Prostate gland (tissue), 2 donors: Measurements from ENCODE around the gene MCCC2.

ENCODE experiments used
- POLR2A ChIP-seq: fragments of 450-650 bp; IDR thresholded peaks from one replicate; pipeline ENCODE4 v1.6.1; 2016; ENCODE audit warnings: antibody characterized with exemption, mild to moderate bottlenecking
- POLR2AphosphoS5 ChIP-seq: sonication (generic); formaldehyde crosslinking; IDR thresholded peaks from one replicate; pipeline ENCODE4 v1.6.1; 2017; ENCODE audit warnings: antibody characterized with exemption
- TF ChIP-seq, protein P1 (sequence below), 4 experiments: fragments of 200-600 bp in 2 of 4; fragments of 450-650 bp in 2 of 4; sonication (generic) in 2 of 4; IDR thresholded peaks; 1 replicate in 3 of 4; 2 replicates in 1 of 4; pipeline ENCODE4 v1.5.1; 2016 to 2019; ENCODE audit warnings: antibody characterized with exemption in 4 of 4, mild to moderate bottlenecking in 2 of 4, moderate library complexity in 2 of 4

GRCh38 chr5:71615809-71616208 is 28.7 kb downstream of the MCCC2 start:
- TF ChIP-seq POLR2AphosphoS5: no peak
- TF ChIP-seq, protein P1, sequence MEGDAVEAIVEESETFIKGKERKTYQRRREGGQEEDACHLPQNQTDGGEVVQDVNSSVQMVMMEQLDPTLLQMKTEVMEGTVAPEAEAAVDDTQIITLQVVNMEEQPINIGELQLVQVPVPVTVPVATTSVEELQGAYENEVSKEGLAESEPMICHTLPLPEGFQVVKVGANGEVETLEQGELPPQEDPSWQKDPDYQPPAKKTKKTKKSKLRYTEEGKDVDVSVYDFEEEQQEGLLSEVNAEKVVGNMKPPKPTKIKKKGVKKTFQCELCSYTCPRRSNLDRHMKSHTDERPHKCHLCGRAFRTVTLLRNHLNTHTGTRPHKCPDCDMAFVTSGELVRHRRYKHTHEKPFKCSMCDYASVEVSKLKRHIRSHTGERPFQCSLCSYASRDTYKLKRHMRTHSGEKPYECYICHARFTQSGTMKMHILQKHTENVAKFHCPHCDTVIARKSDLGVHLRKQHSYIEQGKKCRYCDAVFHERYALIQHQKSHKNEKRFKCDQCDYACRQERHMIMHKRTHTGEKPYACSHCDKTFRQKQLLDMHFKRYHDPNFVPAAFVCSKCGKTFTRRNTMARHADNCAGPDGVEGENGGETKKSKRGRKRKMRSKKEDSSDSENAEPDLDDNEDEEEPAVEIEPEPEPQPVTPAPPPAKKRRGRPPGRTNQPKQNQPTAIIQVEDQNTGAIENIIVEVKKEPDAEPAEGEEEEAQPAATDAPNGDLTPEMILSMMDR (IDR thresholded peaks at IDR 0.05): no peak
- TF ChIP-seq POLR2A: no peak
